ENCODE results near the gene CMC1.
A peak's percentile ranks its signal among the peaks of the same experiment; 100 is the strongest.
"Not testable (repeated sequence)": the region's sequence is repeated elsewhere in the genome, so short reads cannot be mapped to it uniquely, and the experiment has no call there.

Gene CMC1

GRCh38 chr3:28241221-28242160 is at the start of gene CMC1:
Gene CMC1, plus strand, starts transcription at chr3:28241619. Its CDS starts 175 bp downstream, at chr3:28241794.
- peak; percentile 98 for DNase-seq

- DNase-seq: no peak
Observed at GRCh38 chr3:28198161-28198560, 43.3 kb upstream of the CMC1 start.

GRCh38 chr3:28198974-28199373 is 42.4 kb upstream of the CMC1 start:
- DNase-seq: no peak

- not testable (repeated sequence) for DNase-seq
Observed at GRCh38 chr3:28199643-28200042, 41.8 kb upstream of the CMC1 start.

- not testable (repeated sequence) for DNase-seq
Observed at GRCh38 chr3:28200366-28200848, 41.0 kb upstream of the CMC1 start.

GRCh38 chr3:28206479-28206878 is 34.9 kb upstream of the CMC1 start:
- DNase-seq: no peak

GRCh38 chr3:28207000-28207733 is 34.3 kb upstream of the CMC1 start:
- DNase-seq: no peak

GRCh38 chr3:28210968-28211713 is 30.3 kb upstream of the CMC1 start:
- DNase-seq: no peak

GRCh38 chr3:28212681-28213080 is 28.7 kb upstream of the CMC1 start:
- no peak for DNase-seq

GRCh38 chr3:28215407-28215806 is 26.0 kb upstream of the CMC1 start:
- DNase-seq: no peak

GRCh38 chr3:28218071-28218916 is 23.1 kb upstream of the CMC1 start:
- DNase-seq: no peak

GRCh38 chr3:28218917-28219198 is 22.6 kb upstream of the CMC1 start:
- no peak for DNase-seq

- DNase-seq: no peak
Observed at GRCh38 chr3:28224430-28224829, 17.0 kb upstream of the CMC1 start.

- DNase-seq: no peak
Observed at GRCh38 chr3:28226020-28226419, 15.4 kb upstream of the CMC1 start.

- DNase-seq: no peak
Observed at GRCh38 chr3:28228623-28229022, 12.8 kb upstream of the CMC1 start.

- DNase-seq: no peak
Observed at GRCh38 chr3:28232659-28233058, 8.8 kb upstream of the CMC1 start.

GRCh38 chr3:28234454-28234853 is 7.0 kb upstream of the CMC1 start:
- DNase-seq: no peak

- no peak for DNase-seq
Observed at GRCh38 chr3:28239108-28239507, 2.3 kb upstream of the CMC1 start.

- DNase-seq: no peak
Observed at GRCh38 chr3:28240441-28240840, 978 bp upstream of the CMC1 start.

- DNase-seq: no peak
Observed at GRCh38 chr3:28242519-28242918, 1.1 kb downstream of the CMC1 start.

GRCh38 chr3:28243424-28244106 is 2.1 kb downstream of the CMC1 start:
- no peak for DNase-seq

- DNase-seq: no peak
Observed at GRCh38 chr3:28244491-28244890, 3.1 kb downstream of the CMC1 start.

Measured in stimulated activated CD8-positive, alpha-beta memory T cell treated with anti-CD3 and anti-CD28 coated beads, Interleukin-4, amount 100 ng/mL, for 48 hours (primary cell).